Measurements from ENCODE around the gene GDAP1L1.

- no peak; the same call in 1 of the 2 replicates for TF ChIP-seq CTCF (conservative IDR thresholded peaks at IDR 0.05)
- no peak for TF ChIP-seq ZFX (IDR thresholded peaks at IDR 0.05)
Measured at GRCh38 chr20:44247586-44248409, 690 bp downstream of the GDAP1L1 start.
